ENCODE results near the gene TXLNB. TPM values are rescaled to one million over a fixed set of nuclear protein-coding genes. Genes with fewer than 3 reads are reported as not detected.

The TXLNB gene
- total and polyA plus RNA-seq, 7 experiments from 2014 or later, result 0.12 to 1.1 (median 0.65) TPM

- H3K27ac ChIP-seq (ENCODE audit: low read depth, low read length), result no peak overlapping the region
- ChIA-PET POLR2A (interaction anchor here (1.2 to 1.3 kb wide), 2 partner anchors 9 to 11 kb away, joined by 3 to 5 read pairs; no protein-coding TSS in a partner anchor), CTCF (interaction anchor here (0.9 to 1.5 kb wide), 3 partner anchors 44 to 140 kb away, joined by 3 to 4 read pairs (median 4); no protein-coding TSS in a partner anchor)
- no peaks in the 10 kb centered on the region for H3K36me3 ChIP-seq (ENCODE audit: control insufficient read depth in 2 of 3, insufficient read depth in 3 of 3, low read length in 3 of 3)
- no peaks in the 10 kb centered on the region for H3K27me3 ChIP-seq (ENCODE audit: control insufficient read depth in 2 of 2, insufficient read depth in 2 of 2, low read length in 2 of 2)
- Mint-ChIP-seq H3K9me3 (peaks cover 0 to 2% (median 0%) of the 10 kb centered on the region in 11 donors), H3K4me3 (peak overlapping the region in 9 of 10 donors; percentile 1 to 85 (median 57)), H3K27ac (peak overlapping the region; percentile 39 to 97 (median 74)), H3K36me3 (peaks cover 0 to 15% (median 0%) of the 10 kb centered on the region in 5 donors), H3K4me1 (peaks cover 24 to 49% (median 46%) of the 10 kb centered on the region in 7 donors), H3K27me3 (no peaks in the 10 kb centered on the region)
- DNase-seq, result no peak
- no peaks in the 10 kb centered on the region for H3K9me3 ChIP-seq (ENCODE audit: control insufficient read depth in 2 of 3, low read length in 3 of 3)
- no peak for ATAC-seq
- no peak overlapping the region for H3K4me3 ChIP-seq (ENCODE audit: low read length)
- peaks cover 21 to 23% of the 10 kb centered on the region in 2 donors for H3K4me1 ChIP-seq (ENCODE audit: control insufficient read depth in 2 of 2, insufficient read depth in 2 of 2, low read length in 2 of 2)
- intact Hi-C loops (cut with micrococcal nuclease), result loop anchor here in 1 of 2 donors (1.0 to 5.0 kb wide), 3 partner anchors 11 to 224 kb away; partner anchors contain the start of gene ABRACL
Observed at GRCh38 chr6:139251045-139251690, 40.6 kb downstream of the TXLNB start.

DNA sequence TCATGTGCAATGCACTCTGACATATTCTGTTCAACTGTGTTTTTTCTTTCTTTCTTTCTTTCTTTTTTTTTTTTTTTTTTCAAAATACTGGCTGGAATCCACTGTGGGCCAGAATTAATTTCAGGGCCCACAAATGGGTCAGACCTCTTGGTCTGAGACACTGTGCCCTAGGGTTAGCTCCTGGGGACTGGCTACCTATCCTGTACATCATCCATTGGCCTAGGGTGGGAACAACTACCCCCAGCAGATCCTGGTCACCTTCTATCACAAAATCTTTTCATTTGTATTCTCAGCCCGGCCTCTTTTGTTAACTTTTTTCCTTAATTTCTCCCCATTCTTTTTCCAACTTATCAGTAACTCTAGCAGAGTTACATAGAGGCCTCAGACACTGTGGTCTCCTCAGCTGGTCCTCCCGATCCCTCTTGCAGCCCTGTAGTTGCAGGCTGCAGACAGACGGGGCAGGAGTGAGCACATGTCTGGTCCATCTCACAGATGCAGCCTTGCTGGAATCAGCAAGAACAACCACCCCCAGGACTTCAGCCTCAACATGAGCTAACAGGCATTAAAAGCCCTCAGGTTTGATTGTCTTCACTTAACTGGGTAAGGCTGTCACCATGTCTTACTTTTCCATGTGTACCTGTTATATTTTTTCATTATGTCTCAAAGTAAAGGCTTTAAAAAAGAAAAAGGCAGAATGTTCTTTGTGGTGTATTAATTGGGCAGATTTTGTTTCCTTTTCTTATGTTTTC is 41.3 kb downstream of the TXLNB start:
- Mint-ChIP-seq H3K4me3 (peak overlapping the region in 6 of 10 donors; percentile 16 to 85 (median 58)), H3K36me3 (peaks cover 0 to 15% (median 0%) of the 10 kb centered on the region in 5 donors), H3K27me3 (no peaks in the 10 kb centered on the region), H3K4me1 (peaks cover 23 to 48% (median 46%) of the 10 kb centered on the region in 7 donors), H3K27ac (peak overlapping the region; percentile 32 to 97 (median 73)), H3K9me3 (peaks cover 0 to 2% (median 0%) of the 10 kb centered on the region in 11 donors)
- intact Hi-C loops (cut with micrococcal nuclease), result loop anchor here (1.0 to 5.0 kb wide), 7 partner anchors 12 to 223 kb away; partner anchors contain the start of genes TXLNB (in 2 of the 2) and ABRACL (in 1 of the 2)
- DNase-seq (peak; percentile 7 to 45 (median 34)), ATAC-seq (peak; percentile 90)
- POLR2A ChIA-PET, result interaction anchor here (0.6 to 1.3 kb wide), 4 partner anchors 10 to 68 kb away, joined by 3 to 5 read pairs (median 4); no protein-coding TSS in a partner anchor
- Histone ChIP-seq H3K9me3 (ENCODE audit: control insufficient read depth in 2 of 3, low read length in 3 of 3) (no peaks in the 10 kb centered on the region), H3K4me3 (ENCODE audit: low read length) (no peak overlapping the region), H3K27me3 (ENCODE audit: control insufficient read depth in 2 of 2, insufficient read depth in 2 of 2, low read length in 2 of 2) (no peaks in the 10 kb centered on the region), H3K4me1 (ENCODE audit: control insufficient read depth in 2 of 2, insufficient read depth in 2 of 2, low read length in 2 of 2) (peaks cover 21 to 23% of the 10 kb centered on the region in 2 donors), H3K27ac (ENCODE audit: low read depth, low read length) (no peak overlapping the region), H3K36me3 (ENCODE audit: control insufficient read depth in 2 of 3, insufficient read depth in 3 of 3, low read length in 3 of 3) (no peaks in the 10 kb centered on the region)
- CTCF ChIA-PET, result interaction anchor here (0.9 to 1.5 kb wide), 7 partner anchors 10 to 139 kb away, joined by 3 to 8 read pairs (median 4); no protein-coding TSS in a partner anchor

GRCh38 chr6:139249395-139249794 is 42.4 kb downstream of the TXLNB start:
- POLR2A ChIA-PET, result no interaction called here
- Histone ChIP-seq H3K36me3 (ENCODE audit: control insufficient read depth in 2 of 3, insufficient read depth in 3 of 3, low read length in 3 of 3) (no peaks in the 10 kb centered on the region), H3K27ac (ENCODE audit: low read depth, low read length) (no peak overlapping the region), H3K27me3 (ENCODE audit: control insufficient read depth in 2 of 2, insufficient read depth in 2 of 2, low read length in 2 of 2) (no peaks in the 10 kb centered on the region), H3K4me1 (ENCODE audit: control insufficient read depth in 2 of 2, insufficient read depth in 2 of 2, low read length in 2 of 2) (peaks cover 21 to 23% of the 10 kb centered on the region in 2 donors), H3K4me3 (ENCODE audit: low read length) (no peak overlapping the region), H3K9me3 (ENCODE audit: control insufficient read depth in 2 of 3, low read length in 3 of 3) (no peaks in the 10 kb centered on the region)
- CTCF ChIA-PET, result interaction anchor here (1.0 to 1.4 kb wide), 3 partner anchors 30 to 81 kb away, joined by 4 to 8 read pairs (median 6); no protein-coding TSS in a partner anchor
- H3K9me3 Mint-ChIP-seq, result peaks cover 0 to 2% (median 0%) of the 10 kb centered on the region in 11 donors
- ATAC-seq (no peak), DNase-seq (peak in 1 of 9 donors; percentile 51)
- peaks cover 28 to 56% (median 51%) of the 10 kb centered on the region in 7 donors for H3K4me1 Mint-ChIP-seq
- H3K27ac Mint-ChIP-seq, result peak overlapping the region in 7 of 9 donors; percentile 12 to 97 (median 78)
- intact Hi-C loops (cut with micrococcal nuclease), result loop anchor here in 1 of 2 donors (2.0 kb wide), 1 partner anchor 15 kb away; no protein-coding TSS in a partner anchor
- peak overlapping the region in 4 of 10 donors; percentile 28 to 50 (median 37) for H3K4me3 Mint-ChIP-seq
- H3K36me3 Mint-ChIP-seq, result peaks cover 0 to 16% (median 4%) of the 10 kb centered on the region in 5 donors
- no peaks in the 10 kb centered on the region for H3K27me3 Mint-ChIP-seq

DNA sequence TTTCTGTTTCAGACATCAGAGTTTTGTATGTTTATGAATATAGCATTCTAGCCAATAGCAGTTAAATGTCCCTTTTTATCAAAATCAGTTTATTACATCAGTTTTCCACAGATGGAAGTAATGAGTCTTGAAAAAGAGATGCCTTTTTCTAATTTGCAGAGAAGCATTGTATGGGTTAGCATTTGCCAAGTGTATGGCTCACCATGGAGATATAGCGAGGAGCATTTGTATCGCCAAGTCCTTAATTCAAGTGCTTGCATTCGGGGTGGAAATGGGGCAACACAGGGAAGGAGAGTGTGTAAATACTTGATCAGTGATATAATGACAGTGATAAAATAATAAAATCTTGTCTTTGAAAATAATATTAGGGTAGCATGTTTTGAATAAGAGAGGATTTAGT is 42.9 kb downstream of the TXLNB start:
- peaks cover 0 to 2% (median 0%) of the 10 kb centered on the region in 11 donors for H3K9me3 Mint-ChIP-seq
- no peaks in the 10 kb centered on the region for H3K36me3 ChIP-seq (ENCODE audit: control insufficient read depth in 2 of 3, insufficient read depth in 3 of 3, low read length in 3 of 3)
- intact Hi-C loops (cut with micrococcal nuclease), result loop anchor here in 1 of 2 donors (2.0 kb wide), 1 partner anchor 16 kb away; no protein-coding TSS in a partner anchor
- H3K4me1 Mint-ChIP-seq, result peaks cover 30 to 57% (median 51%) of the 10 kb centered on the region in 7 donors
- peaks cover 0 to 16% (median 4%) of the 10 kb centered on the region in 5 donors for H3K36me3 Mint-ChIP-seq
- H3K27me3 Mint-ChIP-seq, result no peaks in the 10 kb centered on the region
- H3K27ac ChIP-seq (ENCODE audit: low read depth, low read length), result no peak overlapping the region
- peak overlapping the region in 2 of 10 donors; percentile 24 to 35 for H3K4me3 Mint-ChIP-seq
- no peak overlapping the region for H3K4me3 ChIP-seq (ENCODE audit: low read length)
- H3K27ac Mint-ChIP-seq, result peak overlapping the region in 3 of 9 donors; percentile 65 to 80 (median 78)
- DNase-seq (no peak), ATAC-seq (no peak)
- CTCF ChIA-PET, result interaction anchor here (1.4 kb wide), 1 partner anchor 72 kb away, joined by 8 read pairs; no protein-coding TSS in a partner anchor
- no peaks in the 10 kb centered on the region for H3K27me3 ChIP-seq (ENCODE audit: control insufficient read depth in 2 of 2, insufficient read depth in 2 of 2, low read length in 2 of 2)
- POLR2A ChIA-PET, result no interaction called here
- H3K4me1 ChIP-seq (ENCODE audit: control insufficient read depth in 2 of 2, insufficient read depth in 2 of 2, low read length in 2 of 2), result peaks cover 21 to 23% of the 10 kb centered on the region in 2 donors
- no peaks in the 10 kb centered on the region for H3K9me3 ChIP-seq (ENCODE audit: control insufficient read depth in 2 of 3, low read length in 3 of 3)

- Histone ChIP-seq H3K27ac (ENCODE audit: low read depth, low read length) (no peak overlapping the region), H3K4me1 (ENCODE audit: control insufficient read depth in 2 of 2, insufficient read depth in 2 of 2, low read length in 2 of 2) (peaks cover 21 to 23% of the 10 kb centered on the region in 2 donors), H3K4me3 (ENCODE audit: low read length) (no peak overlapping the region), H3K9me3 (ENCODE audit: control insufficient read depth in 2 of 3, low read length in 3 of 3) (no peaks in the 10 kb centered on the region), H3K36me3 (ENCODE audit: control insufficient read depth in 2 of 3, insufficient read depth in 3 of 3, low read length in 3 of 3) (no peaks in the 10 kb centered on the region), H3K27me3 (ENCODE audit: control insufficient read depth in 2 of 2, insufficient read depth in 2 of 2, low read length in 2 of 2) (no peaks in the 10 kb centered on the region)
- DNase-seq (no peak), ATAC-seq (no peak)
- Mint-ChIP-seq H3K9me3 (peaks cover 0 to 2% (median 0%) of the 10 kb centered on the region in 11 donors), H3K4me1 (peaks cover 30 to 57% (median 51%) of the 10 kb centered on the region in 7 donors), H3K27ac (peak overlapping the region in 3 of 9 donors; percentile 13 to 77 (median 54)), H3K27me3 (no peaks in the 10 kb centered on the region), H3K36me3 (peaks cover 3 to 16% (median 5%) of the 10 kb centered on the region in 5 donors), H3K4me3 (peak overlapping the region in 8 of 10 donors; percentile 27 to 75 (median 60))
- ChIA-PET CTCF (no interaction called here), POLR2A (interaction anchor here (0.6 to 1.2 kb wide), 2 partner anchors 43 to 127 kb away, joined by 4 to 5 read pairs; partner anchors contain the start of gene CITED2)
- intact Hi-C loops (cut with micrococcal nuclease), result loop anchor here in 1 of 2 donors (2.0 kb wide), 1 partner anchor 17 kb away; no protein-coding TSS in a partner anchor
Observed at GRCh38 chr6:139247618-139248017, 44.2 kb downstream of the TXLNB start.

GRCh38 chr6:139243536-139243935 is 48.3 kb downstream of the TXLNB start:
- Mint-ChIP-seq H3K4me3 (no peak overlapping the region), H3K36me3 (peaks cover 3 to 8% (median 5%) of the 10 kb centered on the region in 5 donors), H3K27me3 (no peaks in the 10 kb centered on the region), H3K4me1 (peaks cover 14 to 29% (median 20%) of the 10 kb centered on the region in 7 donors), H3K9me3 (peaks cover 0 to 2% (median 0%) of the 10 kb centered on the region in 11 donors), H3K27ac (peak overlapping the region in 1 of 9 donors; percentile 22)
- DNase-seq (no peak), ATAC-seq (no peak)
- Histone ChIP-seq H3K4me1 (ENCODE audit: control insufficient read depth in 2 of 2, insufficient read depth in 2 of 2, low read length in 2 of 2) (no peaks in the 10 kb centered on the region), H3K9me3 (ENCODE audit: control insufficient read depth in 2 of 3, low read length in 3 of 3) (no peaks in the 10 kb centered on the region), H3K36me3 (ENCODE audit: control insufficient read depth in 2 of 3, insufficient read depth in 3 of 3, low read length in 3 of 3) (no peaks in the 10 kb centered on the region), H3K4me3 (ENCODE audit: low read length) (no peak overlapping the region), H3K27ac (ENCODE audit: low read depth, low read length) (no peak overlapping the region), H3K27me3 (ENCODE audit: control insufficient read depth in 2 of 2, insufficient read depth in 2 of 2, low read length in 2 of 2) (no peaks in the 10 kb centered on the region)
- intact Hi-C loops (cut with micrococcal nuclease), result no loop called here
- CTCF ChIA-PET, result no interaction called here
- POLR2A ChIA-PET, result no interaction called here

Data from naive thymus-derived CD4-positive, alpha-beta T cell (primary cell).